Heart right ventricle (tissue), 16 donors: ENCODE results near the gene SCAMP1. TPM values are rescaled to one million over a fixed set of nuclear protein-coding genes. Genes with fewer than 3 reads are reported as not detected.
"Not testable (repeated sequence)": the region's sequence is repeated elsewhere in the genome, so short reads cannot be mapped to it uniquely, and the experiment has no call there.

Experiments used
- ATAC-seq, 8 donors: fragments of 200-7000 bp; cut with Tn5 transposase; one replicate each; pipeline ENCODE4 v1.9.1; 2020; ENCODE audit warnings: mild to moderate bottlenecking in 8 of 8, moderate library complexity in 8 of 8, moderate number of reproducible peaks in 1 of 8
- DNase-seq, 2 donors: peaks; one replicate each; pipeline ENCODE4 v3.0.0-alpha.2; 2020
- H3K27ac ChIP-seq, 10 donors: fragments of 200-600 bp; sonication (generic) in 2 of 10; one replicate each; pipeline versions ENCODE4 v1.5.0 to v1.8.0; 2020 to 2022; ENCODE audit warnings: mild to moderate bottlenecking in 3 of 10
- H3K27me3 ChIP-seq, 7 donors: fragments of 200-600 bp; one replicate each; pipeline ENCODE4 v1.8.0; 2021 to 2022; ENCODE audit warnings: mild to moderate bottlenecking in 2 of 7
- H3K36me3 ChIP-seq, 9 donors: fragments of 200-600 bp; sonication (generic) in 1 of 9; one replicate each; pipeline versions ENCODE4 v1.5.0 to v1.8.0; 2020 to 2022; ENCODE audit warnings: mild to moderate bottlenecking in 2 of 9
- H3K4me1 ChIP-seq, 9 donors: fragments of 200-600 bp; sonication (generic) in 1 of 9; one replicate each; pipeline versions ENCODE4 v1.5.0 to v1.8.0; 2020 to 2022; ENCODE audit warnings: mild to moderate bottlenecking in 4 of 9
- H3K4me3 ChIP-seq, 10 donors: fragments of 200-600 bp; sonication (generic) in 2 of 10; one replicate each; pipeline versions ENCODE4 v1.5.0 to v1.8.0; 2020 to 2022; ENCODE audit warnings: mild to moderate bottlenecking in 7 of 10, moderate library complexity in 2 of 10
- H3K9me3 ChIP-seq, 11 donors: fragments of 200-600 bp in 10 of 11; sonication (generic) in 2 of 11; one replicate each; pipeline versions ENCODE4 v1.5.0 to v1.8.0; 2013 to 2022; ENCODE audit warnings: mild to moderate bottlenecking in 2 of 11, control low read depth in 1 of 11, moderate library complexity in 1 of 11
- WGBS, 2 donors: extraction: QIAGEN DNeasy Blood & Tissue Kit; methylation state at CpG; one replicate each; pipeline ENCODE4 v1.1.7; 2013; ENCODE audit warnings: inconsistent platforms in 1 of 2; 5-methylcytosine and 5-hydroxymethylcytosine counted together
- intact Hi-C, 10 donors: fragments of 100-400 bp; cut with DNase I; formaldehyde crosslinking; loops; one replicate each; pipeline versions ENCODE4 v1.11.1 to v1.14.2; 2022
- polyA plus RNA-seq, 2 donors: library from polyadenylated mRNA; stranded (reverse); fragments of 200-250 nt; gene quantifications; one replicate each; pipeline ENCODE4 v1.2.3, GENCODE V29; 2013
- total RNA-seq, 10 donors: library from RNA; stranded (reverse); fragmentation: NEBNext Ultra II Directional in 3 of 10; extraction: Animal tissue kit (Norgen Biotek cat#: 25700) in 3 of 10; gene quantifications; one replicate each; pipeline versions ENCODE4 v1.2.1 to v1.2.4, GENCODE V29; 2021 to 2023
- TF ChIP-seq, protein P1 (sequence below), 9 donors: fragments of 200-600 bp; sonication (generic) in 2 of 9; IDR thresholded peaks; one replicate each; pipeline versions ENCODE4 v1.5.0 to v1.8.0; 2021 to 2022; ENCODE audit warnings: antibody characterized with exemption in 9 of 9, mild to moderate bottlenecking in 5 of 9, moderate library complexity in 1 of 9
- donor health status: Arrhythmogenic right ventricular cardiomyopathy.
- donor health status: ischemic (EF 13 %, LVEDD 7.1; RV severe dilation, severe dysfunction).
- donor health status: healthy with polysubstance abuse.
- donor health status: DM: no; HTN: yes; CAD: no.
- donor health status: DM: no; HTN: no; CAD: no.
- donor health status: ischemic (EF 25% LVEDD 6.9; RV normal size, moderate dysfunction).
- donor health status: ischemic (EF 25% LVEDD 5.7; RV mildly dilated, moderate dysfunction).
- donor health status: healthy.
- donor health status: DM: yes; HTN: yes; CAD: no.
- donor health status: Ischemic cardiomyopathy.
- donor health status: ischemic (EF 35%, LVEDD 5.7; RV mildly dilated, moderate dysfunction).
- donor health status: nonischemic (EF 11% LVEDD 7.7; RV severe dilation, severe dysfunction).
- donor health status: DM: yes; HTN: yes; CAD: no.
- donor health status: PGD.
- donor health status: ischemic (EF 29% LVEDD 5.4; RV normal size, mild dysfunction).
- donor health status: nonischemic (EF 23%, LVEDD 6.1; RV moderate dilation, normal function).

The SCAMP1 gene
- total and polyA plus RNA-seq, 12 donors = 7.9 to 40.4 (median 33.1) TPM

DNA sequence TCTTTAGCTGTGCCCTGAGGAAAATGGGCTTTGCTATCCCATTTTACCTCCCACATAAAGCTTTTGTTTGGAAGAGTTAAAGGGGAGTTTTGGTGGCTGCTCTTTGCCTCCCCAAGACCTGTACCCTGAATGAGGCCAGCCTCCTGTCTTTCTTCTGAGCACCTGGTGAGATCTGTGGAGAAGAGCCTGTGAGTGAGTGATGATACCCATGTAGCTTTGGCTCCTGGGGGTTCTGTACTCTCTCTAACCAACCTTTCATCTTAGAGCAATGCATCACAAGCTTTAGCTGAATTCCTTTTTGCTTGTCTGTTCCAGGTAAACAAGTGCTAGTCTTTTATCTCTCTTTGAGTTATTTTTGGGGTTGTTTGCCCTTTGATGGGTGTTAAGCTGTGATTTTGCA, 73.6 kb downstream of the SCAMP1 start:
- no peak overlapping the region for H3K27ac ChIP-seq
- H3K4me1 ChIP-seq = peaks cover 0 to 5% (median 0%) of the 10 kb centered on the region in 9 donors
- H3K27me3 ChIP-seq = no peaks in the 10 kb centered on the region
- H3K9me3 ChIP-seq = peaks cover 0 to 12% (median 0%) of the 10 kb centered on the region in 11 donors
- DNase-seq (no peak), ATAC-seq (no peak)
- intact Hi-C loops = no loop called here
- TF ChIP-seq, protein P1, sequence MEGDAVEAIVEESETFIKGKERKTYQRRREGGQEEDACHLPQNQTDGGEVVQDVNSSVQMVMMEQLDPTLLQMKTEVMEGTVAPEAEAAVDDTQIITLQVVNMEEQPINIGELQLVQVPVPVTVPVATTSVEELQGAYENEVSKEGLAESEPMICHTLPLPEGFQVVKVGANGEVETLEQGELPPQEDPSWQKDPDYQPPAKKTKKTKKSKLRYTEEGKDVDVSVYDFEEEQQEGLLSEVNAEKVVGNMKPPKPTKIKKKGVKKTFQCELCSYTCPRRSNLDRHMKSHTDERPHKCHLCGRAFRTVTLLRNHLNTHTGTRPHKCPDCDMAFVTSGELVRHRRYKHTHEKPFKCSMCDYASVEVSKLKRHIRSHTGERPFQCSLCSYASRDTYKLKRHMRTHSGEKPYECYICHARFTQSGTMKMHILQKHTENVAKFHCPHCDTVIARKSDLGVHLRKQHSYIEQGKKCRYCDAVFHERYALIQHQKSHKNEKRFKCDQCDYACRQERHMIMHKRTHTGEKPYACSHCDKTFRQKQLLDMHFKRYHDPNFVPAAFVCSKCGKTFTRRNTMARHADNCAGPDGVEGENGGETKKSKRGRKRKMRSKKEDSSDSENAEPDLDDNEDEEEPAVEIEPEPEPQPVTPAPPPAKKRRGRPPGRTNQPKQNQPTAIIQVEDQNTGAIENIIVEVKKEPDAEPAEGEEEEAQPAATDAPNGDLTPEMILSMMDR (IDR thresholded peaks at IDR 0.05) = no peak
- H3K36me3 ChIP-seq = peaks cover 0 to 44% (median 8%) of the 10 kb centered on the region in 9 donors
- H3K4me3 ChIP-seq = no peak overlapping the region

DNA sequence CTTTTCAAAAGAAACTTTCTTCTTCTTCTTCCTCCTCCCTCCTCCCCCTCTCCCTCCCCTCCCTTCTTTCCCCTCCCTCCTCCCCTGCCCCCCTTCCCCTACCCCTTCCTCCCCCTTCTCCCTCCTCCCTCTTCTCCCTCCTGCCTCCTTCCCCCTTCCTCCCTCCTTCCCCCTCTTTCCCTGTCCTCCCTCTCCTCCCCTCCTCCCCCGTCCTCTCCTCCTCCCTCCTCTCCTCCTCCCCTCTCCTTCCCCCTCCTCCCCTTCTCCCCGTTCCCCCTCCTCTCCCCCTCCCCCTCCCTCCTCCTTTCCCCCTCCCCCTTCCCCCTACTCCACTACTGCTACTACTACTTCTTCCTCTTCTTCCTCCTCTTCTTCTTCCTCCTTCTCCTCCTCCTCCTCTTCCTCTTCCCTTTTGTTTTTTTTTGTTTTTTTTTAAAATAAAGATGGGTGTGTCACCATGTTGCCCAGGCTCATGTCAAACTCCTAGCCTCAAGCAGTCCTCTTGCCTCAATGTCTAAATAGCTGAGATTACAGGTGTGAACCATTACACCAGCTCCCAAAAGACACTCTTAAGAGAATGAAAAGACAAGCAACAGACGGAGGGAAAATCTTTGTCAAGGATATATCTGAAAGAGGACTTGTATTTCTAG, 87.5 kb downstream of the SCAMP1 start:
- TF ChIP-seq, protein P1 (IDR thresholded peaks at IDR 0.05) = no peak
- H3K27me3 ChIP-seq = no peaks in the 10 kb centered on the region
- ATAC-seq (no peak), DNase-seq (no peak)
- H3K27ac ChIP-seq = no peak overlapping the region
- WGBS, 2 donors = 84 to 90% methylated on average over 2 to 3 of the region's 3 CpGs
- intact Hi-C loops = no loop called here
- H3K4me3 ChIP-seq = no peak overlapping the region
- peaks cover 0 to 8% (median 0%) of the 10 kb centered on the region in 11 donors for H3K9me3 ChIP-seq
- peaks cover 0 to 32% (median 0%) of the 10 kb centered on the region in 9 donors for H3K36me3 ChIP-seq
- H3K4me1 ChIP-seq = no peaks in the 10 kb centered on the region

DNA sequence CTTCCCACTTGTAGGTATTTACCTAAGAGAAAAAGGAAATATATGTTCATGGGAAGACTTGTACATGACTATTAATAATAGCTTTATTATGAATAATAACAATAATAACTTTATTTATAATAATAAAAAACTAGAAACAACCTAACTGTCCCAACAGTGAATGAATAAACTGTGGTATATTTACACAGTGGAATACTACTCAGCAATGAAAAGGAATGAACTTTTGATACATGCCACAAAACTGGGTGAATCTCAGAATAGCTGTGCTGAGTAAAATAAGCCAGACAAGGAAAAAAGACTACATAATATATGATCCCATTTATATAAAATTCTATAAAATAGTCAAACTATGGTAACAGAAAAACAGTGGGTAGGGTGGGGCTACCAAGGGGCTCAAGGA, 88.7 kb downstream of the SCAMP1 start:
- intact Hi-C loops = no loop called here
- no peak overlapping the region for H3K4me3 ChIP-seq
- H3K9me3 ChIP-seq = peaks cover 0 to 8% (median 0%) of the 10 kb centered on the region in 11 donors
- TF ChIP-seq, protein P1 (IDR thresholded peaks at IDR 0.05) = no peak
- H3K4me1 ChIP-seq = no peaks in the 10 kb centered on the region
- H3K27me3 ChIP-seq = no peaks in the 10 kb centered on the region
- ATAC-seq (no peak), DNase-seq (no peak)
- H3K27ac ChIP-seq = no peak overlapping the region
- H3K36me3 ChIP-seq = peaks cover 0 to 32% (median 0%) of the 10 kb centered on the region in 9 donors

DNA sequence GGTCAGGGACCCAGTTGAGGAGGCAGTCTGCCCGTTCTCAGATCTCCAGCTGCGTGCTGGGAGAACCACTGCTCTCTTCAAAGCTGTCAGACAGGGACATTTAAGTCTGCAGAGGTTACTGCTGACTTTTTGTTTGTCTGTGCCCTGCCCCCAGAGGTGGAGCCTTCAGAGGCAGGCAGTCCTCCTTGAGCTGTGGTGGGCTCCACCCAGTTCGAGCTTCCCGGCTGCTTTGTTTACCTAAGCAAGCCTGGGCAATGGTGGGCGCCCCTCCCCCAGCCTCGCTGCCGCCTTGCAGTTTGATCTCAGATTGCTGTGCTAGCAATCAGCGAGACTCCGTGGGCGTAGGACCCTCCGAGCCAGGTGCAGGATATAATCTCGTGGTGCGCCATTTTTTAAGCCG, 97.1 kb downstream of the SCAMP1 start:
- H3K4me3 ChIP-seq, H3K9me3 ChIP-seq, intact Hi-C loops, ATAC-seq, H3K4me1 ChIP-seq, H3K27ac ChIP-seq, H3K27me3 ChIP-seq, DNase-seq: not testable (repeated sequence)
- H3K36me3 ChIP-seq = peaks cover 0 to 30% (median 5%) of the 10 kb centered on the region in 9 donors
- 80 to 86% methylated on average over 10 to 14 of the region's 14 CpGs for WGBS, 2 donors

DNA sequence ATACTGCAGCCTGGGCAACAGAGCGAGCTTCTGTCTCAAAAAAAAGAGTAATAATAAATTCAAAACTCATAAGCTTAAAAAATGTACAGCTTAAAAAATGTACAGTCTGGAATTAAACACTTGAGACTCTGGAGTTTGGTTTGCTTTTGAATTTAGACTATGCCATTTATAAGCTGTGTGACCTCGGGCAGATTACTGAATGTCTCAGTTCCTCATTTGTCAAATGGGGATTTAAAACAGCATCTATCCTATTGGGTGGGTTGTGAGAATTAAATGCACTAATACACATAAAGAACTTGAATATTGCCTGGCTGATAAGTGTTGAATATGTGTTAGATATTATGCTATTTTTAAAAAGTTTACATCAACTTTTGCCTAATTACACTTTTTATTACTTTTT, 98.4 kb downstream of the SCAMP1 start:
- H3K36me3 ChIP-seq = peaks cover 0 to 39% (median 5%) of the 10 kb centered on the region in 9 donors
- no peaks in the 10 kb centered on the region for H3K27me3 ChIP-seq
- no peaks in the 10 kb centered on the region for H3K4me1 ChIP-seq
- TF ChIP-seq, protein P1 (IDR thresholded peaks at IDR 0.05) = no peak
- H3K9me3 ChIP-seq = peaks cover 0 to 4% (median 0%) of the 10 kb centered on the region in 11 donors
- no peak overlapping the region for H3K27ac ChIP-seq
- intact Hi-C loops = no loop called here
- no peak for DNase-seq
- 97 to 100% methylated on average over 2 of the region's 2 CpGs for WGBS, 2 donors
- ATAC-seq = no peak
- H3K4me3 ChIP-seq = no peak overlapping the region
